DND-41 (cell line): ENCODE results near the gene PPIAL4G.
"Not testable (repeated sequence)": the region's sequence is repeated elsewhere in the genome, so short reads cannot be mapped to it uniquely, and the experiment has no call there.

ENCODE experiments used
- EZH2 ChIP-seq: IDR thresholded peaks from 3 replicates; pipeline ENCODE4 v1.6.1; 2012; ENCODE audit warnings: borderline replicate concordance, low read depth, mild to moderate bottlenecking, moderate library complexity, low read length, inconsistent platforms; ENCODE audit not compliant: severe bottlenecking
- TF ChIP-seq, protein P1 (sequence below): IDR thresholded peaks from 2 replicates; pipeline ENCODE4 v1.5.1; 2012; ENCODE audit warnings: borderline replicate concordance, low read length, moderate library complexity, mild to moderate bottlenecking; ENCODE audit not compliant: poor library complexity, severe bottlenecking; ENCODE audit errors: extremely low read depth

DNA sequence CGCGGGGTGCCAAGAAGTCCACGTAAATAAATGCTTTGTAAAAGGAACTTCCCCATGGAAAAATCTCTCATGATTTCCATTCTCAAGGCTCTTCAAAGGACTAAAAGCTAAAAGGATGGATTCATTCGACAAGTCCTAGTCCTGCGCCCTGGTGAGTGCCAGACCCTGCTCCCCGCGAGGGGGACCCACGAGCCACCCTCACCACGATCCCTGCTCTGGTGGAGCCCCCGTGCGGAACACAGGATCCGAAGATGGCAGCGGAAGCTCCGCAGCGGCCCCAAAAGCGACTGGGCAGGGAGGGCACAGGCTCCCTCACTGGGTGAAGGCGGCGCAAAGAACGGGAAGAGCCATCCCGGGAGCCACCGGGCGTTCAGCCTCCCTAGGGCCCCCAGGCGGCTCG, 45.5 kb upstream of the PPIAL4G start:
- TF ChIP-seq, protein P1, sequence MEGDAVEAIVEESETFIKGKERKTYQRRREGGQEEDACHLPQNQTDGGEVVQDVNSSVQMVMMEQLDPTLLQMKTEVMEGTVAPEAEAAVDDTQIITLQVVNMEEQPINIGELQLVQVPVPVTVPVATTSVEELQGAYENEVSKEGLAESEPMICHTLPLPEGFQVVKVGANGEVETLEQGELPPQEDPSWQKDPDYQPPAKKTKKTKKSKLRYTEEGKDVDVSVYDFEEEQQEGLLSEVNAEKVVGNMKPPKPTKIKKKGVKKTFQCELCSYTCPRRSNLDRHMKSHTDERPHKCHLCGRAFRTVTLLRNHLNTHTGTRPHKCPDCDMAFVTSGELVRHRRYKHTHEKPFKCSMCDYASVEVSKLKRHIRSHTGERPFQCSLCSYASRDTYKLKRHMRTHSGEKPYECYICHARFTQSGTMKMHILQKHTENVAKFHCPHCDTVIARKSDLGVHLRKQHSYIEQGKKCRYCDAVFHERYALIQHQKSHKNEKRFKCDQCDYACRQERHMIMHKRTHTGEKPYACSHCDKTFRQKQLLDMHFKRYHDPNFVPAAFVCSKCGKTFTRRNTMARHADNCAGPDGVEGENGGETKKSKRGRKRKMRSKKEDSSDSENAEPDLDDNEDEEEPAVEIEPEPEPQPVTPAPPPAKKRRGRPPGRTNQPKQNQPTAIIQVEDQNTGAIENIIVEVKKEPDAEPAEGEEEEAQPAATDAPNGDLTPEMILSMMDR = not testable (repeated sequence)
- TF ChIP-seq EZH2 = not testable (repeated sequence)
